ENCODE results near the gene ANKRD63.

The ANKRD63 gene

DNA sequence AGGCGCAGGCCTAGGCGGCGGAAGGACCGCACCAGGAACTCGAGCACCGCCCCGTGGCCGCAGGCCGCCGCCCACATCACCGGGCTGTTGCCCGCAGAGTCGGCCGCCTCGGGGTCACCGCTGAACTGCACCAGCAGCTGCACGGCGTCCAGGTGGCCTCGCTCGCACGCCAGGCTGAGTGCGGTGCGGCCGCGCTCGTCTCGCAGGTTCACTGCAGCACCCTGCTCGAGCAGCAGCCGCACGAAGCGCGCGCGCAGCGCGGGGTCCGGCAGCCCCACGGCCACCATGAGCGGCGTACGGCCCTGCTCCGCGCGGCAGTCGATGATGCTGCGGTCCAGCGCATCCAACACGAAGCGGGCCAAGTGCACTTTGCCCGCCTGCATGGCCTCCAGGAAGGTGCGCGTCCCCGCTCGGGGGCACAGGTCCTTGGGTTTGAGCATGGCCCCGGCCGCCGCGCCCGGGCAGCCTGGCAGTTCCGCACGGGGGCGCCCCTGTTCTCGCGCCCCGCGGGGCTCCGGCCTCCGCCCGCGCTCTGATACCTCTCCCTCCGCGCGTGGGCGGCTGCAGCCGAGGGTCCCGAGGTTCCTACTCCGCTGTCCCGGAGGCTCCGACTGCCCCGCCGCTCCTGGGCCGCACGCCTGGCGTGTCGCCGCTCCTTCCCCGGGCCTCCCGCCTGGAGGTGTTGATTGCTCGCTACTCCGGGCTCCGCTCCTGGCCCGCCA is 556 bp downstream of the ANKRD63 start:
- H3K4me1 ChIP-seq (ENCODE audit: control insufficient read depth in 1 of 2, insufficient read depth in 2 of 2, low read length in 2 of 2), result peaks cover 37 to 46% of the 10 kb centered on the region in 2 experiments
- H3K79me1 ChIP-seq (ENCODE audit: low read length), result peaks cover 6% of the 10 kb centered on the region
- H4K8ac ChIP-seq (ENCODE audit: low read depth, low read length), result peak overlapping the region; percentile 39
- peak overlapping the region; percentile 37 for H4K91ac ChIP-seq (ENCODE audit: low read depth, low read length)
- peak overlapping the region; percentile 69 for H2AFZ ChIP-seq (ENCODE audit: insufficient read depth, low read length, poor library complexity)
- peaks cover 2% of the 10 kb centered on the region for H3K79me2 ChIP-seq (ENCODE audit: control insufficient read depth, insufficient read depth, low read length, poor library complexity)
- H3K27me3 ChIP-seq (ENCODE audit: insufficient read depth, low read length), result peaks cover 44% of the 10 kb centered on the region
- no peak overlapping the region for H3K23ac ChIP-seq (ENCODE audit: low read length)
- no peak overlapping the region for H3K9ac ChIP-seq (ENCODE audit: low read length)
- H3K4me2 ChIP-seq (ENCODE audit: low read length), result peak overlapping the region; percentile 54
- no peak overlapping the region for H3K27ac ChIP-seq (ENCODE audit: low read depth, low read length)
- H2BK12ac ChIP-seq (ENCODE audit: low read length), result no peak overlapping the region
- peaks cover 2% of the 10 kb centered on the region for H3K9me3 ChIP-seq (ENCODE audit: insufficient read depth, low read depth, low read length)
- no peak overlapping the region for H2BK5ac ChIP-seq (ENCODE audit: low read depth, low read length, poor library complexity)
- H3K4me3 ChIP-seq (ENCODE audit: low read depth, low read length), result peak overlapping the region; percentile 65
- no peak overlapping the region for H2BK120ac ChIP-seq (ENCODE audit: insufficient read depth, low read length, poor library complexity)
- no peaks in the 10 kb centered on the region for H3K36me3 ChIP-seq (ENCODE audit: control insufficient read depth in 1 of 2, insufficient read depth in 2 of 2, low read length in 2 of 2)
- H2AK5ac ChIP-seq (ENCODE audit: low read length), result no peak overlapping the region
- DNase-seq, result peak; percentile 45 to 71
- no peak overlapping the region for H3K4ac ChIP-seq (ENCODE audit: low read depth, low read length)
- no CpG with 5 or more reads among the region's 92 CpGs for WGBS (ENCODE audit: extremely low coverage, insufficient coverage, insufficient read length)
- no peak overlapping the region for H3K18ac ChIP-seq (ENCODE audit: low read length)
- H4K12ac ChIP-seq (ENCODE audit: low read depth, low read length), result no peak overlapping the region
- H3K14ac ChIP-seq (ENCODE audit: low read length), result peak overlapping the region; percentile 36

DNA sequence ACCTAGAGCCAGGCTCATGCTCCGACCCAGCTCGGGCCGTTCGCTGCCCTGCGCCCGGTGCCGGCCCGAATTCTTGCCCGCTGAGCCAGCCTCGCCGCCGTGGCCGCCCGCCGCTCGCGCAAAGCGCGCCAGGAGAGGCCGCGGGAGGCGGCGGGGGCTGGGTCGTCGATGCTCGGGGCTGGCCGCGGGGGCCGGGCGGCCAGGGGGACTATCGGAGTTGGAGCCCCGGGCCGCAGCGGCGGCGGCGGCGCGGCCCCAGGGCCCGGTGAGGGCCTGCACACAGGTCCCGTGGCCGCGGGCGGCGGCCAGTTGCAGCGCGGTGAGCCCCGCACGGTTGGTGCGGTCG is 1.1 kb downstream of the ANKRD63 start:
- Histone ChIP-seq H3K23ac (ENCODE audit: low read length) (no peak overlapping the region), H3K9ac (ENCODE audit: low read length) (no peak overlapping the region), H3K27ac (ENCODE audit: low read depth, low read length) (no peak overlapping the region), H3K4me3 (ENCODE audit: low read depth, low read length) (peak overlapping the region; percentile 65), H3K36me3 (ENCODE audit: control insufficient read depth in 1 of 2, insufficient read depth in 2 of 2, low read length in 2 of 2) (no peaks in the 10 kb centered on the region), H2BK5ac (ENCODE audit: low read depth, low read length, poor library complexity) (no peak overlapping the region), H3K9me3 (ENCODE audit: insufficient read depth, low read depth, low read length) (peaks cover 2% of the 10 kb centered on the region), H3K18ac (ENCODE audit: low read length) (no peak overlapping the region), H3K4me1 (ENCODE audit: control insufficient read depth in 1 of 2, insufficient read depth in 2 of 2, low read length in 2 of 2) (peaks cover 35 to 43% of the 10 kb centered on the region in 2 experiments), H3K4ac (ENCODE audit: low read depth, low read length) (no peak overlapping the region), H4K12ac (ENCODE audit: low read depth, low read length) (no peak overlapping the region), H2AFZ (ENCODE audit: insufficient read depth, low read length, poor library complexity) (no peak overlapping the region), H2BK120ac (ENCODE audit: insufficient read depth, low read length, poor library complexity) (no peak overlapping the region), H4K8ac (ENCODE audit: low read depth, low read length) (no peak overlapping the region), H2AK5ac (ENCODE audit: low read length) (no peak overlapping the region), H3K79me2 (ENCODE audit: control insufficient read depth, insufficient read depth, low read length, poor library complexity) (peaks cover 2% of the 10 kb centered on the region), H3K4me2 (ENCODE audit: low read length) (peak overlapping the region; percentile 54), H3K79me1 (ENCODE audit: low read length) (peaks cover 6% of the 10 kb centered on the region), H4K91ac (ENCODE audit: low read depth, low read length) (no peak overlapping the region), H3K27me3 (ENCODE audit: insufficient read depth, low read length) (peaks cover 44% of the 10 kb centered on the region), H3K14ac (ENCODE audit: low read length) (no peak overlapping the region), H2BK12ac (ENCODE audit: low read length) (no peak overlapping the region)
- DNase-seq, result no peak
- WGBS (ENCODE audit: extremely low coverage, insufficient coverage, insufficient read length), result no CpG with 5 or more reads among the region's 51 CpGs

- H3K18ac ChIP-seq (ENCODE audit: low read length), result no peak overlapping the region
These were observed 1.6 kb downstream of the ANKRD63 start for GRCh38 chr15:40281057-40281800.

GRCh38 chr15:40280260-40281056 is 2.4 kb downstream of the ANKRD63 start:
- H2AFZ ChIP-seq (ENCODE audit: insufficient read depth, low read length, poor library complexity), result no peak overlapping the region
- peaks cover 2% of the 10 kb centered on the region for H3K9me3 ChIP-seq (ENCODE audit: insufficient read depth, low read depth, low read length)
- H2BK120ac ChIP-seq (ENCODE audit: insufficient read depth, low read length, poor library complexity), result no peak overlapping the region
- H3K9ac ChIP-seq (ENCODE audit: low read length), result no peak overlapping the region
- H4K8ac ChIP-seq (ENCODE audit: low read depth, low read length), result no peak overlapping the region
- H2BK5ac ChIP-seq (ENCODE audit: low read depth, low read length, poor library complexity), result no peak overlapping the region
- H3K27me3 ChIP-seq (ENCODE audit: insufficient read depth, low read length), result peaks cover 44% of the 10 kb centered on the region
- H3K4me2 ChIP-seq (ENCODE audit: low read length), result no peak overlapping the region
- no peak for DNase-seq
- no peaks in the 10 kb centered on the region for H3K36me3 ChIP-seq (ENCODE audit: control insufficient read depth in 1 of 2, insufficient read depth in 2 of 2, low read length in 2 of 2)
- no peak overlapping the region for H3K4ac ChIP-seq (ENCODE audit: low read depth, low read length)
- no peak overlapping the region for H4K91ac ChIP-seq (ENCODE audit: low read depth, low read length)
- no peak overlapping the region for H2AK5ac ChIP-seq (ENCODE audit: low read length)
- WGBS (ENCODE audit: extremely low coverage, insufficient coverage, insufficient read length), result no CpG with 5 or more reads among the region's 30 CpGs
- H3K4me3 ChIP-seq (ENCODE audit: low read depth, low read length), result no peak overlapping the region
- peaks cover 2% of the 10 kb centered on the region for H3K79me2 ChIP-seq (ENCODE audit: control insufficient read depth, insufficient read depth, low read length, poor library complexity)
- no peak overlapping the region for H4K12ac ChIP-seq (ENCODE audit: low read depth, low read length)
- no peak overlapping the region for H2BK12ac ChIP-seq (ENCODE audit: low read length)
- H3K27ac ChIP-seq (ENCODE audit: low read depth, low read length), result no peak overlapping the region
- H3K79me1 ChIP-seq (ENCODE audit: low read length), result peaks cover 6% of the 10 kb centered on the region
- no peak overlapping the region for H3K23ac ChIP-seq (ENCODE audit: low read length)
- no peak overlapping the region for H3K18ac ChIP-seq (ENCODE audit: low read length)
- H3K4me1 ChIP-seq (ENCODE audit: control insufficient read depth in 1 of 2, insufficient read depth in 2 of 2, low read length in 2 of 2), result peaks cover 22 to 30% of the 10 kb centered on the region in 2 experiments
- H3K14ac ChIP-seq (ENCODE audit: low read length), result no peak overlapping the region

More at GRCh38 chr15:40281057-40281800, 1.6 kb downstream of the ANKRD63 start:
- peaks cover 44% of the 10 kb centered on the region for H3K27me3 ChIP-seq (ENCODE audit: insufficient read depth, low read length)
- H2BK120ac ChIP-seq (ENCODE audit: insufficient read depth, low read length, poor library complexity), result no peak overlapping the region
- no peak overlapping the region for H3K27ac ChIP-seq (ENCODE audit: low read depth, low read length)
- no peak overlapping the region for H3K14ac ChIP-seq (ENCODE audit: low read length)
- WGBS (ENCODE audit: extremely low coverage, insufficient coverage, insufficient read length), result no CpG with 5 or more reads among the region's 43 CpGs
- no peak overlapping the region for H4K8ac ChIP-seq (ENCODE audit: low read depth, low read length)
- no peak overlapping the region for H2BK12ac ChIP-seq (ENCODE audit: low read length)
- no peaks in the 10 kb centered on the region for H3K36me3 ChIP-seq (ENCODE audit: control insufficient read depth in 1 of 2, insufficient read depth in 2 of 2, low read length in 2 of 2)
- H3K4ac ChIP-seq (ENCODE audit: low read depth, low read length), result no peak overlapping the region
- H4K91ac ChIP-seq (ENCODE audit: low read depth, low read length), result no peak overlapping the region
- H3K4me3 ChIP-seq (ENCODE audit: low read depth, low read length), result no peak overlapping the region
- no peak for DNase-seq
- no peak overlapping the region for H2AFZ ChIP-seq (ENCODE audit: insufficient read depth, low read length, poor library complexity)
- no peak overlapping the region for H2BK5ac ChIP-seq (ENCODE audit: low read depth, low read length, poor library complexity)
- peaks cover 6% of the 10 kb centered on the region for H3K79me1 ChIP-seq (ENCODE audit: low read length)
- no peak overlapping the region for H2AK5ac ChIP-seq (ENCODE audit: low read length)
- H3K9me3 ChIP-seq (ENCODE audit: insufficient read depth, low read depth, low read length), result peaks cover 2% of the 10 kb centered on the region
- H3K9ac ChIP-seq (ENCODE audit: low read length), result no peak overlapping the region
- peaks cover 2% of the 10 kb centered on the region for H3K79me2 ChIP-seq (ENCODE audit: control insufficient read depth, insufficient read depth, low read length, poor library complexity)
- H3K4me1 ChIP-seq (ENCODE audit: control insufficient read depth in 1 of 2, insufficient read depth in 2 of 2, low read length in 2 of 2), result peaks cover 29 to 38% of the 10 kb centered on the region in 2 experiments
- H4K12ac ChIP-seq (ENCODE audit: low read depth, low read length), result no peak overlapping the region
- peak overlapping the region; percentile 54 for H3K4me2 ChIP-seq (ENCODE audit: low read length)
- H3K23ac ChIP-seq (ENCODE audit: low read length), result no peak overlapping the region
